ENCODE results near the gene CYSRT1.
A peak's percentile ranks its signal among the peaks of the same experiment; 100 is the strongest.

The CYSRT1 gene

DNA sequence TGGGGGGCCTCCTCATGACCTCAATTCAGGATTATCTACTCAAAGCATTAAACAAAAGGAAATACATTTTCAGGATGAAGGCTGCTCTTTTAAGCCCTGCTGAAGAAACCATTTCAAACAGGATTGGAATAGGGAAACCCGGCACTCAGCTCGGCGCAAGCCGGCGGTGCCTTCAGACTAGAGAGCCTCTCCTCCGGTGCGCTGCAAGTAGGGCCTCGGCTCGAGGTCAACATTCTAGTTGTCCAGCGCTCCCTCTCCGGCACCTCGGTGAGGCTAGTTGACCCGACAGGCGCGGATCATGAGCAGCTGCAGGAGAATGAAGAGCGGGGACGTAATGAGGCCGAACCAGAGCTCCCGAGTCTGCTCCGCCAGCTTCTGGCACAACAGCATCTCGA is 20.2 kb upstream of the CYSRT1 start:
- H3K4me3 ChIP-seq (ENCODE audit: low read depth, low read length) = peak overlapping the region; percentile 83
- TF ChIP-seq, protein P1, sequence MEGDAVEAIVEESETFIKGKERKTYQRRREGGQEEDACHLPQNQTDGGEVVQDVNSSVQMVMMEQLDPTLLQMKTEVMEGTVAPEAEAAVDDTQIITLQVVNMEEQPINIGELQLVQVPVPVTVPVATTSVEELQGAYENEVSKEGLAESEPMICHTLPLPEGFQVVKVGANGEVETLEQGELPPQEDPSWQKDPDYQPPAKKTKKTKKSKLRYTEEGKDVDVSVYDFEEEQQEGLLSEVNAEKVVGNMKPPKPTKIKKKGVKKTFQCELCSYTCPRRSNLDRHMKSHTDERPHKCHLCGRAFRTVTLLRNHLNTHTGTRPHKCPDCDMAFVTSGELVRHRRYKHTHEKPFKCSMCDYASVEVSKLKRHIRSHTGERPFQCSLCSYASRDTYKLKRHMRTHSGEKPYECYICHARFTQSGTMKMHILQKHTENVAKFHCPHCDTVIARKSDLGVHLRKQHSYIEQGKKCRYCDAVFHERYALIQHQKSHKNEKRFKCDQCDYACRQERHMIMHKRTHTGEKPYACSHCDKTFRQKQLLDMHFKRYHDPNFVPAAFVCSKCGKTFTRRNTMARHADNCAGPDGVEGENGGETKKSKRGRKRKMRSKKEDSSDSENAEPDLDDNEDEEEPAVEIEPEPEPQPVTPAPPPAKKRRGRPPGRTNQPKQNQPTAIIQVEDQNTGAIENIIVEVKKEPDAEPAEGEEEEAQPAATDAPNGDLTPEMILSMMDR (IDR thresholded peaks at IDR 0.05; ENCODE audit: borderline replicate concordance, insufficient read depth, low read depth, low read length) = no peak

DNA sequence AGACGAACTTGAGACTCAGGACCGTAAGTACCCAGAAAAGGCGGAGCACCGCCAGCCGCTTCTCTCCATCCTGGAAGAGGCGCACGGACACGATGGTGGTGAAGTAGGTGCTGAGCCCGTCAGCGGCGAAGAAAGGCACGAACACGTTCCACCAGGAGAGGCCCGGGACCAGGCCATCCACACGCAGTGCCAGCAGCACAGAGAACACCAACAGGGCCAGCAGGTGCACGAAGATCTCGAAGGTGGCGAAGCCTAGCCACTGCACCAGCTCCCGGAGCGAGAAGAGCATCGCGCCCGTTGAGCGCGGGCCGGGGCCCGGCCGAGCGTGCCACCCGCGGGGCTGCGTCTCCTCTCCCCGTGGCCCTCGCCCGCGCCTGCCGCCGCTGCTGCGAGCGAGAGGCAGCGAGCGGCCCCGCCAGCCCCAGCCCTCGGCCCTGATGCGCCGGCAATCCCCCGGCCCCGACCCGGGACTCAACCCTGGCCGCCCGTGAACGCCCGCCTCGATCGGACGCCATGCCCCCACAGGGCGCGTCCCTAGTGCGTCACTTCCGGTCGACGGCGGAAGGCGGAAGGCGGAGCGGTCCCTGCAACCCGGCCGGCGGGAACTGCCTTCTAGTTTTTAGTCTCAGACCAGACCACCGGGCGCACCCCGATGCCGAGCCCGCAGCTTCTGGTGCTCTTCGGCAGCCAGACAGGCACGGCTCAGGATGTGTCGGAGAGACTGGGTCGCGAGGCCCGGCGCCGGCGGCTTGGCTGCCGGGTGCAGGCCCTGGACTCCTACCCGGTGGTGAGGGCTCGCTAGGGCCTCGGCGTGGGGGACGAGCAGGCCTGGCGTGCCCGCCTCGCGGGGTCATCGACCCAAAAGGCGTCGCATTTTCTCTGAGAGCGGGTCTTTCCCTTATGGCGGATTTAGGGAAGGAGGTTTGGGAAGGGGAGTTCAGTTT is 19.6 kb upstream of the CYSRT1 start, which contains the start of the genes NDOR1 and TMEM203:
Gene NDOR1, plus strand, starts transcription at position 575 of the 944 bp plus-strand sequence. Its CDS starts 78 bp downstream, at position 653.
Gene TMEM203, minus strand, starts transcription at position 523 of the 944 bp plus-strand sequence. Its CDS starts 234 bp downstream, at position 289.
- TF ChIP-seq, protein P1 (IDR thresholded peaks at IDR 0.05; ENCODE audit: borderline replicate concordance, insufficient read depth, low read depth, low read length) = no peak
- peak within 1 kb of the TSS; percentile 83 for H3K4me3 ChIP-seq (ENCODE audit: low read depth, low read length)

DNA sequence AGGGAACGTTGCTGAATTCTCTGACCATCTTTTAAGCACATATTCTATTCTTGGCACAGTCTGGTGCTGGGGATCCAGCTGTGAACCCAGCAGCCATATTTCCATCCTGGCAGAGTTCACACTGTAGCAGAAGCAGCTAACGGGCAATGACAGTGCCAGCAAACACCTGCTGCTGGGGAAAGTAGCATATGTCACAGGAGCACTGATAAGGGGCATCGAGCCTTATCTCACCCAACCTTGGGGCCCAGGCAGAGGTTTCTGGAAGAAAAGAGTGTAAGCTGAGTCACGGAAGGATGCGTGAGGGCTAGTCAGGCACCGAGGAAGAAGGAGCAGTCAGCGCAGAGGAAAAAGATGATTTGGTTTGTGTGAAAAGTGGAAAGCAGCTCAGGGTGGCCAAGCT is 18.4 kb upstream of the CYSRT1 start:
- H3K4me3 ChIP-seq (ENCODE audit: low read depth, low read length) = peak overlapping the region; percentile 83
- TF ChIP-seq, protein P1 (IDR thresholded peaks at IDR 0.05; ENCODE audit: borderline replicate concordance, insufficient read depth, low read depth, low read length) = no peak

DNA sequence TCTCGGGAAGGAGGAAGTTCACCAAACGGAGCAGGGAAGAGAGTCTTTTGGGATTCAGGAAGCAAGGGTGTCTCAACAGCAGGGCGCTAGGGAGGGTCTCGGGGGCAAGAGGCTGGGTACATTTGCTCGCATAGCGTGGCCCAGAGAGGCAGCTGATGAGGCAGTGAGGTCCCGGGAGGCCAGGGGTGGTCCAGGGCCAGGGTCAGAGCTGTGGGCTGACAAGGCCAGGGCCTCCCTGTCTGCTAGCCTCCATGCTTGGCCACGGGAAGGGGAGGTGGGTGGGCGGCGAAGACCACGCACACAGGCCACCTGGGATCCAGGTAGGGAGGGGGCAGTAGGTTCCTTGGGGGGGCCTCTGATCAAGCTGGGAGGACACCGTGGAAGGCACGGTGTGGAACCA is 13.4 kb upstream of the CYSRT1 start:
- H3K4me3 ChIP-seq (ENCODE audit: low read depth, low read length) = no peak overlapping the region
- TF ChIP-seq, protein P1 (IDR thresholded peaks at IDR 0.05; ENCODE audit: borderline replicate concordance, insufficient read depth, low read depth, low read length) = no peak

DNA sequence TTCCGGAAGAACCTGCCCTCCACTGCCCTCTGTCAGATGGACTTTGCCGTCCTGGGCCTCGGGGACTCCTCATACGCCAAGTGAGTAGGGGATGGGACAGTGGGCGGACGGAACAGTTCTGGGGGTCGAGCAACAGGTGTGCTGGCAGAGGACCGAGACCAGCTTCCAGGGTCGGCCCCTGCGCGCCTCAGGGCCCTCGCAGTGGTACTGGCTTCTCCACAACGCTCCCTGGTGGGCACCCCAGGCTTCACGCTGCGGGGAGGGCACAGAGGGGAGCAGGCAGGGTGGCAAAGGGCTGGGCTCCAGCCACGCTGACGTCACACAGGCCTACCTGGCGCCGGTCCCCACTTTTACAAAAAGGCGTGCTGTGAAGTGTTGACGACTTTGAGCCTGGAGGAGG is 12.5 kb upstream of the CYSRT1 start:
- TF ChIP-seq, protein P1 (IDR thresholded peaks at IDR 0.05; ENCODE audit: borderline replicate concordance, insufficient read depth, low read depth, low read length) = no peak
- H3K4me3 ChIP-seq (ENCODE audit: low read depth, low read length) = no peak overlapping the region

DNA sequence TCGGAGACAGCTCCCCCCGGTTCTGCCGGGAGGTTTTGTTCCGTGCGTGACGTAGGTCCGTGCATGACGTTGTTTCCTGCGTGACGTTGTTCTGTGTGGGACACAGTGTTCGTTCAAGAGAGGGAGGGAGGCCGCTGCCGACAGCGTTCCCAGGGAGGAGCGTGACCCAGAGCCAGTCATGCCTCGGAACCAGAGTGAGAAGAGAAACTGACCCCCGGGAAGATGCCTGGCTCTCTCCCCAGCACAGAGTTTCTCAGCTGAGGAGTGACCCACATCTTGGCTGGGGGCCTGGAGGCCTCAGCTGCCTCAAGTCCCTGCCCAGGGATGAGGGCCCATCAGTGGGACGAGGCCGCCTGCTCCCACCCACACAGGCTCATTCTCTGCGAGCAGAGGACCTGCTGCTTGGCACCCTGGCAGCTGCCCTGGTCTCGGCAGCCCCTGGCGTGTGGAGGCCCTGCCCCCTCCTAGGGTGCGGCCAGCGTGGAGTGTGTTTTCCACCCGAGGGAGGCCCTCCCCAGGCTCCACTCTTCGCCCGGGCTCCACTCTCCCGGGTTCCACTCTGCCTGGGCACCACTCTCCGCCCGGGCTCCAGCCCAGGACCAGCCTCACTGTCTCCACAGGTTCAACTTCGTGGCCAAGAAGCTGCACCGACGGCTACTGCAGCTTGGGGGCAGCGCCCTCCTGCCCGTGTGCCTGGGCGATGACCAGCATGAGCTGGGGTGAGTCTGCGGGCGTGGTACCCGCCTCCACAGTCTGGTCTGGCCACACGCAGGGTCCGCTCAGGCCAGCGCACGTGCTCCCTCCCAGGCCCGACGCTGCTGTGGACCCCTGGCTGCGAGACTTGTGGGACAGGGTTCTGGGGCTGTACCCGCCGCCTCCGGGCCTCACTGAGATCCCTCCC is 11.6 kb upstream of the CYSRT1 start:
- H3K4me3 ChIP-seq (ENCODE audit: low read depth, low read length) = no peak overlapping the region
- TF ChIP-seq, protein P1 (IDR thresholded peaks at IDR 0.05; ENCODE audit: borderline replicate concordance, insufficient read depth, low read depth, low read length) = no peak
